DND-41 (cell line): ENCODE results near the gene YPEL5.

Experiments used
- ATAC-seq: fragments of 200-7000 bp; cut with Tn5 transposase; 3 replicates; pipeline ENCODE4 v1.9.1; 2021; ENCODE audit warnings: low read depth; ENCODE audit not compliant: insufficient read depth
- DNase-seq: peaks from one replicate; pipeline ENCODE4 v3.0.0-alpha.2; 2020
- H2AFZ ChIP-seq: 2 replicates; pipeline ENCODE4 v1.6.0; 2012; ENCODE audit warnings: low read depth, low read length
- H3K27ac ChIP-seq: 2 replicates; pipeline ENCODE4 v1.5.1; 2012; ENCODE audit warnings: low read length, inconsistent platforms
- H3K27me3 ChIP-seq: fragments of 200-600 bp; sonication (generic); 2 replicates; pipeline ENCODE4 v1.6.0; 2012; ENCODE audit warnings: low read length, mild to moderate bottlenecking, inconsistent platforms; ENCODE audit not compliant: insufficient read depth, poor library complexity
- H3K36me3 ChIP-seq: 2 replicates; pipeline ENCODE4 v1.5.1; 2012; ENCODE audit warnings: low read length, inconsistent platforms; ENCODE audit not compliant: insufficient read depth
- H3K4me1 ChIP-seq: 2 replicates; pipeline ENCODE4 v1.5.1; 2012; ENCODE audit warnings: mild to moderate bottlenecking, low read length; ENCODE audit not compliant: insufficient read depth
- H3K4me2 ChIP-seq: 2 replicates; pipeline ENCODE4 v1.6.0; 2012; ENCODE audit warnings: mild to moderate bottlenecking, moderate library complexity, low read length, inconsistent platforms; ENCODE audit not compliant: insufficient read depth
- H3K4me3 ChIP-seq, 2 experiments: fragments of 200-600 bp in 1 of 2; shearing (Covaris generic) in 1 of 2; 2 replicates each; pipeline ENCODE4 v1.5.1; 2012 to 2016; ENCODE audit warnings: inconsistent platforms in 2 of 2, low read length in 2 of 2, mild to moderate bottlenecking in 2 of 2, low read depth in 1 of 2, moderate library complexity in 1 of 2
- H3K79me2 ChIP-seq: 2 replicates; pipeline ENCODE4 v1.6.0; 2012; ENCODE audit warnings: low read length, inconsistent platforms; ENCODE audit not compliant: insufficient read depth
- H3K9ac ChIP-seq: 2 replicates; pipeline ENCODE4 v1.6.0; 2012; ENCODE audit warnings: low read depth, mild to moderate bottlenecking, inconsistent platforms, low read length, moderate library complexity
- H3K9me3 ChIP-seq: 2 replicates; pipeline ENCODE4 v1.5.1; 2012; ENCODE audit warnings: low read length, moderate library complexity, mild to moderate bottlenecking, inconsistent platforms; ENCODE audit not compliant: insufficient read depth, severe bottlenecking
- H4K20me1 ChIP-seq: 2 replicates; pipeline ENCODE4 v1.6.0; 2012; ENCODE audit warnings: low read length; ENCODE audit not compliant: insufficient read depth
- EZH2 ChIP-seq: IDR thresholded peaks from 3 replicates; pipeline ENCODE4 v1.6.1; 2012; ENCODE audit warnings: borderline replicate concordance, low read depth, mild to moderate bottlenecking, moderate library complexity, low read length, inconsistent platforms; ENCODE audit not compliant: severe bottlenecking
- TF ChIP-seq, protein P1 (sequence below): IDR thresholded peaks from 2 replicates; pipeline ENCODE4 v1.5.1; 2012; ENCODE audit warnings: borderline replicate concordance, low read length, moderate library complexity, mild to moderate bottlenecking; ENCODE audit not compliant: poor library complexity, severe bottlenecking; ENCODE audit errors: extremely low read depth

The YPEL5 gene

DNA sequence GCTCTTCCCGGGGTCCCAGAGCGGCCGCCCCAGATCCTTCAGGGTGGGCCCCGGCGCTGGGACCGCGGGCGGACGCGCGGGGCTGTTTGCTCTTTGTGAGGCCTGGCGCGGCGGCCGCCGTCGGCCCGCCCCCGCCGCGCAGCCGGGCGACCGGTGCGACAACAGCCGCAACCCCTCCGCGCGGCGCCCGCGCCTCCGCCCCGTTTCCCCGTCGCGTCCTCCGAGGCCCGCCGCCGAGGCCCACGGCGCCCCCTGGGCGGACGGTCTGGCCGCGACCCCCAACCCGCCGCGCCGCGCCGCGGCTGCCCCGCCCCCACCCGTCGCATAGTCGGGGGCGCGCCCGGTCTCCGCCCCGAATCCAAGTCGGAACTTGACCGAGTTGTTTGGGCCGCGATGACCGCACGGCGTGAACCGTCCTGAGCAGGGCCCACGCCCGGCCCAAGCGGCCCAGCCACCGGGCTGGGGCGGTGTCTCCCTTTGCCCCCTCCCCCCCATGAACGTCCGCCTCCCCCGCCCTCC lies 448 bp downstream of the YPEL5 start:
- peak overlapping the region; percentile 87 for H2AFZ ChIP-seq

DNA sequence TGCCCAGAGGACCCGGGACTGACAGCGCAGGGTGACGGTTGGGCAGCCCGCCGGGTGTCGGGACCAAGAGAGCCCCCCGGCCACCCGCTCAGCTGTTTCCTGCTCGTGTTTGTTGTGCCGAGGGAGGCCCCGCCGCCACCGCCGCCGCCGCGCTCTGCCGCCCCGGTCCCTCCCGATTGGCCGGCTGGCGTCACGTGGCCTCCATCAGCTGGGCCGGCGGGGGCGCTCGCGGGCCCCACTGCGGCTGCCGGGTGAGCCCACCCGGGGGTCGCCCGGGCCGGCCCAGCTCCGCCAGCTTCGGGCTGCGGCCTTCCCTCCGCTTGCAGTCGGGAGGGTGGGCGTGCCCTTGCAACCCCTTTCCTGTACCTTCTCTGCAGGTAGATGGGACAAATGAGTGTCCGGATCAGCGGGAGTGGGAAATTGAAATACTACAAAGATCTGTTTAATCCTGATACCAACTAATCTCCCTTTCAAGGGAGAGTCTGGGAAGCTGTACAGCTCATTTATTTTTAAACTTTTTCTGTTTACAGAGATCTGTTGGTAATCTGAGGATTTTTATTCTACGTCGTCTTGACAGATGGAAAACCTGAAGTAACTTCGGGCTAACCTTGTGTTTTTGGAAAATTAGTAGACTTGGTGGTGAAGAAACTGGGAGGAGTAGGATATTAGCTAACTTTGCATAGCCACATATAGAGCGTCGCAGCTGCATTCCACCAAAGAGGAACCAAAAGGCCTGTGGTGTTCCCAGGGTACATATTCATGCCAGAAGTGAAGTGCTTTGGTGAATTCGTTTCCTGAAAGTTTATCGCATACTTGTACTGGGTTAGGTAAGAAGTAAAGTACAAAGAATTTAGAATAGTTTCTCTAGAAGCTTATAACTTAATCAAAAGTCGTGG lies 1.2 kb downstream of the YPEL5 start:
- H3K27ac ChIP-seq: no peak overlapping the region
- peak overlapping the region; percentile 46 to 82; a peak in 3 of 4 replicates for H3K4me3 ChIP-seq
- H2AFZ ChIP-seq: peak overlapping the region; percentile 87
- H3K9me3 ChIP-seq: no peaks in the 10 kb centered on the region
- no peaks in the 10 kb centered on the region for H3K36me3 ChIP-seq
- ATAC-seq (peak; percentile 23), DNase-seq (peak; percentile 75)
- H4K20me1 ChIP-seq: peaks cover 9% of the 10 kb centered on the region
- peak overlapping the region; percentile 87 for H3K9ac ChIP-seq
- TF ChIP-seq, protein P1, sequence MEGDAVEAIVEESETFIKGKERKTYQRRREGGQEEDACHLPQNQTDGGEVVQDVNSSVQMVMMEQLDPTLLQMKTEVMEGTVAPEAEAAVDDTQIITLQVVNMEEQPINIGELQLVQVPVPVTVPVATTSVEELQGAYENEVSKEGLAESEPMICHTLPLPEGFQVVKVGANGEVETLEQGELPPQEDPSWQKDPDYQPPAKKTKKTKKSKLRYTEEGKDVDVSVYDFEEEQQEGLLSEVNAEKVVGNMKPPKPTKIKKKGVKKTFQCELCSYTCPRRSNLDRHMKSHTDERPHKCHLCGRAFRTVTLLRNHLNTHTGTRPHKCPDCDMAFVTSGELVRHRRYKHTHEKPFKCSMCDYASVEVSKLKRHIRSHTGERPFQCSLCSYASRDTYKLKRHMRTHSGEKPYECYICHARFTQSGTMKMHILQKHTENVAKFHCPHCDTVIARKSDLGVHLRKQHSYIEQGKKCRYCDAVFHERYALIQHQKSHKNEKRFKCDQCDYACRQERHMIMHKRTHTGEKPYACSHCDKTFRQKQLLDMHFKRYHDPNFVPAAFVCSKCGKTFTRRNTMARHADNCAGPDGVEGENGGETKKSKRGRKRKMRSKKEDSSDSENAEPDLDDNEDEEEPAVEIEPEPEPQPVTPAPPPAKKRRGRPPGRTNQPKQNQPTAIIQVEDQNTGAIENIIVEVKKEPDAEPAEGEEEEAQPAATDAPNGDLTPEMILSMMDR: peak; percentile 49
- TF ChIP-seq EZH2: no peak
- peaks cover 15% of the 10 kb centered on the region for H3K4me1 ChIP-seq
- H3K79me2 ChIP-seq: no peaks in the 10 kb centered on the region; the same call in 1 of the 2 replicates
- peak overlapping the region; percentile 83 for H3K4me2 ChIP-seq
- H3K27me3 ChIP-seq: no peaks in the 10 kb centered on the region

More for the DNA sequence above, 448 bp downstream of the YPEL5 start:
- Histone ChIP-seq H3K9me3 (no peaks in the 10 kb centered on the region), H3K4me2 (peak overlapping the region; percentile 83), H3K27ac (peak overlapping the region; percentile 71), H3K4me1 (peaks cover 15% of the 10 kb centered on the region), H3K9ac (peak overlapping the region; percentile 87), H3K4me3 (peak overlapping the region; percentile 74 to 82; a peak in 3 of 4 replicates), H3K36me3 (no peaks in the 10 kb centered on the region), H3K27me3 (no peaks in the 10 kb centered on the region), H3K79me2 (no peaks in the 10 kb centered on the region; the same call in 1 of the 2 replicates), H4K20me1 (peaks cover 9% of the 10 kb centered on the region)
- ATAC-seq: no peak
- TF ChIP-seq, protein P1: no peak
- TF ChIP-seq EZH2: no peak
- no peak for DNase-seq

DNA sequence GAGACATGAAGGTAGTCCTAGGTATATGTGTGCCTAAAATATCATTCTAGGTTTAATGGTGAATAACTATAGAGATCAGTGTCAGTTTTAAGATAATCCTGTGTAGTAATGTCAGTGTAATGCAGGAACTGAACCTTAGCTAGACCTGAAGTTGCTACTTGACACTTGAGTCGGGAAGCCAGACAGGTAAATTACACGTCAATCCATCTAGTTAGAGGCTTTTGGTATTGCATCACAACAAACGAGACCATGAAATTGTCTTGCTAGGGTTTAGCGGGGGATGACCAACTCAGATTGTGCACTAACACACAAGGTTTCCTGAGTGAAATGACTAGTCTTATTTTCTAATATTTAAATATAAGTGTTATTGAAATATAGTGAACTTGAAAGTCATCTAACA lies 2.0 kb downstream of the YPEL5 start:
- ATAC-seq (no peak), DNase-seq (no peak)
- Histone ChIP-seq H4K20me1 (peaks cover 9% of the 10 kb centered on the region), H3K9ac (no peak overlapping the region), H3K27ac (no peak overlapping the region), H3K27me3 (no peaks in the 10 kb centered on the region), H2AFZ (no peak overlapping the region), H3K4me2 (no peak overlapping the region), H3K4me3 (no peak overlapping the region), H3K79me2 (no peaks in the 10 kb centered on the region; the same call in 1 of the 2 replicates), H3K9me3 (no peaks in the 10 kb centered on the region), H3K36me3 (no peaks in the 10 kb centered on the region), H3K4me1 (peaks cover 15% of the 10 kb centered on the region)
- no peak for TF ChIP-seq EZH2
- TF ChIP-seq, protein P1: no peak
